NCI-H2196 (cell line): ENCODE data around the gene PRKAA1.
"Not testable (repeated sequence)": the region's sequence is repeated elsewhere in the genome, so short reads cannot be mapped to it uniquely, and the experiment has no call there.

Experiments used
- DNase-seq: peaks from one replicate; lab custom pipeline; 2025; ENCODE audit not compliant: unreplicated experiment; lab: John Stamatoyannopoulos, UW

The PRKAA1 gene

GRCh38 chr5:40734986-40735385, 63.2 kb downstream of the PRKAA1 start:
- DNase-seq, result no peak

- DNase-seq, result no peak
Measured at GRCh38 chr5:40733879-40734563, 64.2 kb downstream of the PRKAA1 start.

GRCh38 chr5:40733434-40733833, 64.7 kb downstream of the PRKAA1 start:
- DNase-seq, result no peak

- not testable (repeated sequence) for DNase-seq
Measured at GRCh38 chr5:40722497-40722911, 75.7 kb downstream of the PRKAA1 start.

- DNase-seq, result no peak
Measured at GRCh38 chr5:40720069-40720468, 78.1 kb downstream of the PRKAA1 start.

GRCh38 chr5:40717281-40717680, 80.9 kb downstream of the PRKAA1 start:
- DNase-seq, result no peak

- DNase-seq, result no peak
Measured at GRCh38 chr5:40716590-40716989, 81.6 kb downstream of the PRKAA1 start.

GRCh38 chr5:40716000-40716399, 82.2 kb downstream of the PRKAA1 start:
- no peak for DNase-seq

GRCh38 chr5:40714001-40714400, 84.2 kb downstream of the PRKAA1 start:
- DNase-seq, result no peak

GRCh38 chr5:40710575-40710974, 87.6 kb downstream of the PRKAA1 start:
- not testable (repeated sequence) for DNase-seq
